HepG2 (cell line): Measurements from ENCODE around the gene BCAT1. TPM values are rescaled to one million over a fixed set of nuclear protein-coding genes. Genes with fewer than 3 reads are reported as not detected.

Experiments
- ARNTL ChIP-seq: sonication (generic); formaldehyde crosslinking; IDR thresholded peaks from 2 replicates; pipeline ENCODE4 v1.4.0; 2020; ENCODE audit warnings: mild to moderate bottlenecking, missing genetic modification reagents
- FOSL2 ChIP-seq: sonication (generic); formaldehyde crosslinking; IDR thresholded peaks from 2 replicates; pipeline ENCODE4 v1.4.0; 2020; ENCODE audit warnings: missing genetic modification reagents
- GABPA ChIP-seq, 2 experiments: IDR thresholded peaks; 2 replicates each; pipeline ENCODE4 v1.6.1; 2011 to 2016; ENCODE audit warnings: low read depth in 2 of 2, low read length in 1 of 2, missing biosample characterization in 1 of 2, missing genetic modification characterization in 1 of 2
- HDAC1 ChIP-seq: sonication (generic); formaldehyde crosslinking; IDR thresholded peaks from 2 replicates; pipeline ENCODE4 v1.5.1; 2020; ENCODE audit warnings: mild to moderate bottlenecking, missing genetic modification reagents
- HMGA1 ChIP-seq: sonication (generic); formaldehyde crosslinking; conservative IDR thresholded peaks from 2 replicates; pipeline ENCODE4 v1.4.0; 2020; ENCODE audit warnings: missing genetic modification reagents
- MEIS2 ChIP-seq: sonication (generic); formaldehyde crosslinking; IDR thresholded peaks from 2 replicates; pipeline ENCODE4 v1.9.0; 2021; ENCODE audit warnings: mild to moderate bottlenecking, missing genetic modification reagents
- MIER2 ChIP-seq: IDR thresholded peaks from 2 replicates; pipeline ENCODE4 v1.6.1; 2016; ENCODE audit warnings: missing biosample characterization, missing genetic modification reagents
- NONO ChIP-seq, 2 experiments: fragments of 450-650 bp in 1 of 2; sonication (generic) in 1 of 2; formaldehyde crosslinking in 1 of 2; IDR thresholded peaks in 1 of 2; conservative IDR thresholded peaks in 1 of 2; 2 replicates each; pipeline versions ENCODE4 v1.6.1 to v1.8.0; 2017 to 2022; ENCODE audit warnings: mild to moderate bottlenecking in 1 of 2, missing genetic modification reagents in 1 of 2, moderate library complexity in 1 of 2
- RAD21 ChIP-seq: fragments of 450-650 bp; formaldehyde crosslinking; IDR thresholded peaks from 2 replicates; pipeline ENCODE4 v1.5.0; 2020; ENCODE audit warnings: mild to moderate bottlenecking
- RARA ChIP-seq: IDR thresholded peaks from 2 replicates; pipeline ENCODE4 v1.6.1; 2016; ENCODE audit warnings: missing genetic modification reagents, missing compliant biosample characterization
- RFXAP ChIP-seq: sonication (generic); formaldehyde crosslinking; IDR thresholded peaks from 2 replicates; pipeline ENCODE4 v1.4.0; 2020; ENCODE audit warnings: missing genetic modification reagents, borderline replicate concordance
- RXRA ChIP-seq: sonication (generic); formaldehyde crosslinking; IDR thresholded peaks from 2 replicates; pipeline ENCODE4 v1.5.1; 2020; ENCODE audit warnings: missing genetic modification reagents
- RXRB ChIP-seq: IDR thresholded peaks from 2 replicates; pipeline ENCODE4 v1.6.1; 2016; ENCODE audit warnings: borderline replicate concordance, missing genetic modification reagents, missing compliant biosample characterization
- SP1 ChIP-seq, 2 experiments: fragments of 450-650 bp in 1 of 2; sonication (generic) in 1 of 2; formaldehyde crosslinking in 1 of 2; IDR thresholded peaks; 2 replicates each; pipeline versions ENCODE4 v1.4.0 to v1.6.1; 2016 to 2020; ENCODE audit warnings: missing genetic modification reagents in 1 of 2
- TMF1 ChIP-seq: sonication (generic); formaldehyde crosslinking; IDR thresholded peaks from 2 replicates; pipeline ENCODE4 v1.8.1; 2022; ENCODE audit warnings: low read depth, missing genetic modification reagents
- TSC22D2 ChIP-seq: sonication (generic); formaldehyde crosslinking; IDR thresholded peaks from 2 replicates; pipeline ENCODE4 v1.5.1; 2020; ENCODE audit warnings: missing genetic modification reagents, mild to moderate bottlenecking, borderline replicate concordance
- USF2 ChIP-seq, 2 experiments: sonication (generic) in 1 of 2; formaldehyde crosslinking in 1 of 2; IDR thresholded peaks; 2 replicates each; pipeline versions ENCODE4 v1.5.1 to v1.6.1; 2011 to 2020; ENCODE audit warnings: borderline replicate concordance in 1 of 2, low read depth in 1 of 2, low read length in 1 of 2, mild to moderate bottlenecking in 1 of 2, missing genetic modification reagents in 1 of 2, moderate library complexity in 1 of 2
- ZBTB49 ChIP-seq: sonication (generic); formaldehyde crosslinking; IDR thresholded peaks from 2 replicates; pipeline ENCODE4 v1.4.0; 2020; ENCODE audit warnings: missing genetic modification reagents, borderline replicate concordance
- ZNF232 ChIP-seq: sonication (generic); formaldehyde crosslinking; IDR thresholded peaks from 2 replicates; pipeline ENCODE4 v1.4.0; 2020; ENCODE audit warnings: missing genetic modification reagents, borderline replicate concordance
- ZNF234 ChIP-seq: sonication (generic); formaldehyde crosslinking; conservative IDR thresholded peaks from 2 replicates; pipeline ENCODE4 v1.5.1; 2020; ENCODE audit warnings: mild to moderate bottlenecking, missing genetic modification reagents
- ZNF33A ChIP-seq: sonication (generic); formaldehyde crosslinking; IDR thresholded peaks from 2 replicates; pipeline ENCODE4 v1.5.1; 2020; ENCODE audit warnings: missing genetic modification reagents, mild to moderate bottlenecking, moderate library complexity, borderline replicate concordance
- ZNF614 ChIP-seq: IDR thresholded peaks from 2 replicates; pipeline ENCODE4 v1.6.1; 2018; ENCODE audit warnings: missing biosample characterization, missing genetic modification reagents, inconsistent platforms, borderline replicate concordance
- ZNF766 ChIP-seq: sonication (generic); formaldehyde crosslinking; IDR thresholded peaks from 2 replicates; pipeline ENCODE4 v1.5.0; 2020; ENCODE audit warnings: missing genetic modification reagents, borderline replicate concordance
- polyA plus RNA-seq, 8 experiments: library from polyadenylated mRNA; depleted of rRNA in 3 of 8; stranded (reverse) in 7 of 8; unstranded in 1 of 8; fragments of >200 nt; fragmentation: Illumina TruSeq in 4 of 8; extraction: Trizol in 4 of 8; gene quantifications; 2 replicates each; pipeline versions ENCODE4 v1.2.1 to v1.2.3, GENCODE V29; 2011 to 2016; ENCODE audit warnings: low read depth in 4 of 8, missing spikeins in 1 of 8, mixed read lengths in 1 of 8; ENCODE audit not compliant: insufficient read depth in 1 of 8
- total RNA-seq, 5 experiments: library from RNA; depleted of rRNA; stranded (reverse); fragments of >200 nt; fragmentation: Illumina TruSeq; extraction: Trizol; gene quantifications; 2 replicates each; pipeline ENCODE4 v1.2.3, GENCODE V29; 2016; ENCODE audit warnings: low read depth in 1 of 5
- TF ChIP-seq, protein P1 (sequence below): sonication (generic); formaldehyde crosslinking; IDR thresholded peaks from 2 replicates; pipeline ENCODE4 v1.8.1; 2023; ENCODE audit warnings: missing genetic modification reagents, mild to moderate bottlenecking, borderline replicate concordance
- TF ChIP-seq, protein P2 (sequence below): sonication (generic); formaldehyde crosslinking; IDR thresholded peaks from 2 replicates; pipeline ENCODE4 v1.4.0; 2020; ENCODE audit warnings: mild to moderate bottlenecking, missing genetic modification reagents

BCAT1 gene
- total and polyA plus RNA-seq, 2 of the 13 experiments (the other 11 are each of a cell fraction or from before 2014, with no cell fraction given) = 8.0 to 75.5 TPM

GRCh38 chr12:24911271-24911791 is 37.6 kb downstream of the BCAT1 start (continued):
- no peak for TF ChIP-seq NONO (IDR thresholded peaks at IDR 0.05)
- TF ChIP-seq NONO (CRISPR knock-in tag; conservative IDR thresholded peaks at IDR 0.05) = no peak
- TF ChIP-seq FOSL2 (CRISPR knock-in tag) = peak; percentile 74
- TF ChIP-seq ZNF234 (CRISPR knock-in tag) = no peak
- TF ChIP-seq HMGA1 (CRISPR knock-in tag) = no peak
- TF ChIP-seq ZBTB49 (CRISPR knock-in tag) = no peak
- TF ChIP-seq, protein P1, sequence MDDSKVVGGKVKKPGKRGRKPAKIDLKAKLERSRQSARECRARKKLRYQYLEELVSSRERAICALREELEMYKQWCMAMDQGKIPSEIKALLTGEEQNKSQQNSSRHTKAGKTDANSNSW (CRISPR knock-in tag) = no peak
- no peak for TF ChIP-seq RFXAP
- TF ChIP-seq TSC22D2 (CRISPR knock-in tag) = 0 out of 2 replicates have a peak, but pooled peaks have one; percentile 45
- no peak for TF ChIP-seq MIER2 (CRISPR knock-in tag)
- TF ChIP-seq ZNF232 = peak; percentile 64; the same call in 1 of the 2 replicates
- TF ChIP-seq, protein P2, sequence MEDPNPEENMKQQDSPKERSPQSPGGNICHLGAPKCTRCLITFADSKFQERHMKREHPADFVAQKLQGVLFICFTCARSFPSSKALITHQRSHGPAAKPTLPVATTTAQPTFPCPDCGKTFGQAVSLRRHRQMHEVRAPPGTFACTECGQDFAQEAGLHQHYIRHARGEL (CRISPR knock-in tag) = no peak
- TF ChIP-seq ZNF766 (CRISPR knock-in tag) = no peak
- 0 out of 2 replicates have a peak, but pooled peaks have one; percentile 20 for TF ChIP-seq HDAC1
- no peak for TF ChIP-seq TMF1
- TF ChIP-seq SP1 (IDR thresholded peaks at IDR 0.05) = no peak
- TF ChIP-seq SP1 (CRISPR knock-in tag; IDR thresholded peaks at IDR 0.05) = no peak
- peak; percentile 87; the same call in 1 of the 2 replicates for TF ChIP-seq RXRA
- 0 out of 2 replicates have a peak, but pooled peaks have one; percentile 42 for TF ChIP-seq MEIS2 (CRISPR knock-in tag)
- TF ChIP-seq RXRB (CRISPR knock-in tag) = peak; percentile 92
- 0 out of 2 replicates have a peak, but pooled peaks have one; percentile 24 for TF ChIP-seq ZNF614
- no peak for TF ChIP-seq ARNTL (CRISPR knock-in tag)
- TF ChIP-seq USF2 (IDR thresholded peaks at IDR 0.05; ENCODE audit: low read depth, low read length) = peak; percentile 28; the same call in 1 of the 2 replicates
- peak; percentile 67; the same call in 1 of the 2 replicates for TF ChIP-seq USF2 (CRISPR knock-in tag; IDR thresholded peaks at IDR 0.05; ENCODE audit: borderline replicate concordance)
- no peak for TF ChIP-seq GABPA (IDR thresholded peaks at IDR 0.05; ENCODE audit: low read depth, low read length)
- no peak for TF ChIP-seq GABPA (CRISPR knock-in tag; IDR thresholded peaks at IDR 0.05; ENCODE audit: low read depth)
- TF ChIP-seq RARA (CRISPR knock-in tag) = 0 out of 2 replicates have a peak, but pooled peaks have one; percentile 13
- TF ChIP-seq RAD21 (CRISPR knock-in tag) = no peak
- no peak for TF ChIP-seq ZNF33A (CRISPR knock-in tag)
